K562 (cell line): ENCODE results near the gene ENTREP3. TPM values are rescaled to one million over a fixed set of nuclear protein-coding genes. Genes with fewer than 3 reads are reported as not detected.

Experiments
- ARID1B ChIP-seq: fragments of 450-650 bp; IDR thresholded peaks from 2 replicates; pipeline ENCODE4 v1.6.1; 2016; ENCODE audit warnings: antibody characterized with exemption, mild to moderate bottlenecking, inconsistent platforms
- BACH1 ChIP-seq: fragments of 200-800 bp; sonication (Bioruptor generic); IDR thresholded peaks from 2 replicates; pipeline ENCODE4 v1.6.1; 2016; ENCODE audit warnings: missing genetic modification characterization, missing compliant biosample characterization
- DIDO1 ChIP-seq: fragments of 450-650 bp; IDR thresholded peaks from 2 replicates; pipeline ENCODE4 v1.6.1; 2016; ENCODE audit warnings: low read depth, missing biosample characterization, missing genetic modification characterization
- ETV6 ChIP-seq, 3 experiments: fragments of 150-350 bp in 1 of 3; sonication (generic) in 1 of 3; formaldehyde crosslinking in 1 of 3; IDR thresholded peaks; 2 replicates each; pipeline versions ENCODE4 v1.6.1 to v1.8.0; 2014 to 2022; ENCODE audit warnings: borderline replicate concordance in 2 of 3, low read depth in 2 of 3, antibody characterized with exemption in 1 of 3, low read length in 1 of 3, mild to moderate bottlenecking in 1 of 3, missing genetic modification reagents in 1 of 3
- EWSR1 ChIP-seq: fragments of 450-650 bp; IDR thresholded peaks from 2 replicates; pipeline ENCODE4 v1.6.1; 2018; ENCODE audit warnings: borderline replicate concordance, mild to moderate bottlenecking, low read depth, moderate library complexity; ENCODE audit not compliant: partially characterized antibody
- FOXK1 ChIP-seq: sonication (generic); formaldehyde crosslinking; IDR thresholded peaks from 2 replicates; pipeline ENCODE4 v1.8.0; 2022; ENCODE audit warnings: missing genetic modification reagents, mild to moderate bottlenecking, borderline replicate concordance
- GABPA ChIP-seq: fragments of 200-800 bp; sonication (Bioruptor generic); conservative IDR thresholded peaks from 2 replicates; pipeline ENCODE4 v1.6.1; 2016; ENCODE audit warnings: low read depth, missing genetic modification characterization, missing compliant biosample characterization
- HMG20B ChIP-seq: fragments of 250-450 bp; sonication (Bioruptor Pico); IDR thresholded peaks from 2 replicates; pipeline ENCODE4 v1.5.0; 2021; ENCODE audit warnings: mild to moderate bottlenecking
- HMGN3 ChIP-seq: IDR thresholded peaks from 2 replicates; pipeline ENCODE4 v1.6.1; 2011; ENCODE audit warnings: borderline replicate concordance, low read depth, mild to moderate bottlenecking, mixed read lengths, low read length; ENCODE audit not compliant: insufficient read length; ENCODE audit errors: extremely low read depth
- ILF3 ChIP-seq: fragments of 450-650 bp; IDR thresholded peaks from 2 replicates; pipeline ENCODE4 v1.6.1; 2018; ENCODE audit warnings: antibody characterized with exemption, mild to moderate bottlenecking, moderate library complexity, borderline replicate concordance
- KAT8 ChIP-seq: fragments of 450-650 bp; IDR thresholded peaks from 2 replicates; pipeline ENCODE4 v1.6.1; 2016; ENCODE audit warnings: low read depth, mild to moderate bottlenecking
- MECOM ChIP-seq: fragments of 250-450 bp; sonication (Bioruptor Pico); IDR thresholded peaks from 2 replicates; pipeline ENCODE4 v1.8.0; 2022; ENCODE audit warnings: inconsistent platforms
- NFE2L1 ChIP-seq: fragments of 450-650 bp; IDR thresholded peaks from 2 replicates; pipeline ENCODE4 v1.6.1; 2016; ENCODE audit warnings: missing genetic modification characterization, low read depth, mild to moderate bottlenecking, missing compliant biosample characterization, moderate library complexity, borderline replicate concordance
- POLR2H ChIP-seq: IDR thresholded peaks from 2 replicates; pipeline ENCODE4 v1.6.1; 2016; ENCODE audit warnings: missing genetic modification characterization, low read depth, mild to moderate bottlenecking, control low read depth, missing compliant biosample characterization, moderate library complexity
- SIN3B ChIP-seq: fragments of 450-650 bp; IDR thresholded peaks from 2 replicates; pipeline ENCODE4 v1.6.1; 2017; ENCODE audit warnings: low read depth, mild to moderate bottlenecking, moderate library complexity
- STAG1 ChIP-seq: sonication (generic); formaldehyde crosslinking; IDR thresholded peaks from 2 replicates; pipeline ENCODE4 v1.5.0; 2020; ENCODE audit warnings: missing genetic modification reagents, borderline replicate concordance
- TEAD2 ChIP-seq: fragments of 450-650 bp; IDR thresholded peaks from 2 replicates; pipeline ENCODE4 v1.6.1; 2016; ENCODE audit warnings: missing genetic modification characterization, control low read depth, missing compliant biosample characterization
- ZBTB33 ChIP-seq: sonication (generic); formaldehyde crosslinking; IDR thresholded peaks from 2 replicates; pipeline ENCODE4 v1.8.1; 2023; ENCODE audit warnings: mild to moderate bottlenecking, missing genetic modification reagents
- ZNF282 ChIP-seq: sonication (generic); formaldehyde crosslinking; IDR thresholded peaks from 2 replicates; pipeline ENCODE4 v1.8.1; 2023; ENCODE audit warnings: missing genetic modification reagents
- ZNF57 ChIP-seq: fragments of 450-650 bp; formaldehyde crosslinking; IDR thresholded peaks from 2 replicates; pipeline ENCODE4 v1.4.0; 2020; ENCODE audit warnings: mild to moderate bottlenecking, moderate library complexity
- ZNF696 ChIP-seq: fragments of 250-450 bp; sonication (Bioruptor Pico); conservative IDR thresholded peaks from 2 replicates; pipeline ENCODE4 v1.4.0; 2020; ENCODE audit warnings: mild to moderate bottlenecking, moderate library complexity
- ZNF778 ChIP-seq: fragments of 450-650 bp; formaldehyde crosslinking; IDR thresholded peaks from 2 replicates; pipeline ENCODE4 v1.4.0; 2020; ENCODE audit warnings: mild to moderate bottlenecking, moderate library complexity
- polyA plus RNA-seq, 8 experiments: library from polyadenylated mRNA; depleted of rRNA in 4 of 8; stranded (reverse) in 5 of 8; unstranded in 3 of 8; fragments of >200 nt; fragmentation: Nextera tagmentation in 2 of 8; fragmentation: Illumina TruSeq in 1 of 8; extraction: Ambion mirVana in 2 of 8; extraction: Trizol in 1 of 8; gene quantifications; 2 replicates each; pipeline versions ENCODE4 v1.2.1 to v1.2.3, GENCODE V29; 2011 to 2014; ENCODE audit warnings: inconsistent platforms in 1 of 8, missing spikeins in 1 of 8
- total RNA-seq, 7 experiments: library from RNA; depleted of rRNA in 6 of 7; stranded (reverse); fragments of >200 nt in 6 of 7; fragmentation: Illumina TruSeq in 2 of 7; extraction: Trizol in 2 of 7; gene quantifications; 2 replicates each; pipeline versions ENCODE4 v1.2.1 to v1.2.3, GENCODE V29; 2011 to 2021; ENCODE audit warnings: low replicate concordance in 1 of 7
- TF ChIP-seq, protein P1 (sequence below): sonication (generic); formaldehyde crosslinking; IDR thresholded peaks from 2 replicates; pipeline ENCODE4 v1.8.0; 2023; ENCODE audit warnings: mild to moderate bottlenecking, missing genetic modification reagents

ENTREP3 gene
- total and polyA plus RNA-seq, 9 of the 15 experiments (the other 6 are each of a cell fraction or from before 2014, with no cell fraction given): 1.9 to 41.8 (median 5.9) TPM

GRCh38 chr1:155227261-155228095 is 27.8 kb downstream of the ENTREP3 start (continued):
- no peak for TF ChIP-seq STAG1 (CRISPR knock-in tag)
- TF ChIP-seq BACH1 (tag): no peak
- TF ChIP-seq ZBTB33 (CRISPR knock-in tag): no peak
- no peak for TF ChIP-seq ETV6 (IDR thresholded peaks at IDR 0.05; ENCODE audit: borderline replicate concordance in 1 of 2, low read depth in 2 of 2, low read length in 1 of 2)
- TF ChIP-seq ETV6 (CRISPR knock-in tag; IDR thresholded peaks at IDR 0.05; ENCODE audit: borderline replicate concordance): no peak
- TF ChIP-seq MECOM (CRISPR knock-in tag): no peak; the same call in 1 of the 2 replicates
- peak; percentile 42; the same call in 1 of the 2 replicates for TF ChIP-seq GABPA
- no peak for TF ChIP-seq HMG20B
- no peak for TF ChIP-seq ZNF282 (CRISPR knock-in tag)
- TF ChIP-seq POLR2H: peak; percentile 92
- no peak for TF ChIP-seq ZNF778 (CRISPR knock-in tag)
- no peak for TF ChIP-seq FOXK1
- TF ChIP-seq, protein P1, sequence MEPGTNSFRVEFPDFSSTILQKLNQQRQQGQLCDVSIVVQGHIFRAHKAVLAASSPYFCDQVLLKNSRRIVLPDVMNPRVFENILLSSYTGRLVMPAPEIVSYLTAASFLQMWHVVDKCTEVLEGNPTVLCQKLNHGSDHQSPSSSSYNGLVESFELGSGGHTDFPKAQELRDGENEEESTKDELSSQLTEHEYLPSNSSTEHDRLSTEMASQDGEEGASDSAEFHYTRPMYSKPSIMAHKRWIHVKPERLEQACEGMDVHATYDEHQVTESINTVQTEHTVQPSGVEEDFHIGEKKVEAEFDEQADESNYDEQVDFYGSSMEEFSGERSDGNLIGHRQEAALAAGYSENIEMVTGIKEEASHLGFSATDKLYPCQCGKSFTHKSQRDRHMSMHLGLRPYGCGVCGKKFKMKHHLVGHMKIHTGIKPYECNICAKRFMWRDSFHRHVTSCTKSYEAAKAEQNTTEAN (CRISPR knock-in tag): no peak
- TF ChIP-seq KAT8: no peak
- no peak for TF ChIP-seq SIN3B
- no peak for TF ChIP-seq ZNF57 (CRISPR knock-in tag)
- TF ChIP-seq ARID1B: no peak
- no peak for TF ChIP-seq EWSR1
- no peak for TF ChIP-seq ZNF696 (CRISPR knock-in tag)
- no peak for TF ChIP-seq NFE2L1 (tag)
- no peak for TF ChIP-seq ILF3
- TF ChIP-seq HMGN3: peak; percentile 61
- no peak for TF ChIP-seq DIDO1 (tag)
- TF ChIP-seq TEAD2: no peak
